H1 (cell line): ENCODE data around the gene FIBIN. TPM values are rescaled to one million over a fixed set of nuclear protein-coding genes. Genes with fewer than 3 reads are reported as not detected.

Experiments
- CTCF ChIA-PET: fragments of 300-600 bp; sonication (Branson Sonifier 250); formaldehyde crosslinking; loops from one replicate; lab custom pipeline; 2021; ENCODE audit not compliant: partially characterized antibody; lab: Charles Lee
- POLR2A ChIA-PET: fragments of 300-600 bp; sonication (Branson Sonifier 250); formaldehyde crosslinking; loops from one replicate; lab custom pipeline; 2021; ENCODE audit warnings: inconsistent platforms; ENCODE audit not compliant: partially characterized antibody; lab: Charles Lee
- DNase-seq, 2 experiments: peaks; one replicate each; pipeline versions ENCODE4 v3.0.0 to v3.0.0-alpha.2; 2010 to 2022; ENCODE audit warnings: low spot score in 2 of 2, low read depth in 1 of 2, mixed read lengths in 1 of 2
- FAIRE-seq: peaks from 2 replicates; lab custom pipeline; 2011; peaks lifted over from hg19 to GRCh38; lab: Jason Lieb, UNC
- H2AFZ ChIP-seq: 2 replicates; pipeline ENCODE4 v1.8.1; 2012; ENCODE audit warnings: low read length, inconsistent platforms
- H2AK5ac ChIP-seq: 2 replicates; pipeline ENCODE4 v1.6.1; 2013; ENCODE audit warnings: low read depth, low read length
- H2BK120ac ChIP-seq: replicated peaks from 2 replicates; pipeline ENCODE3; 2013; ENCODE audit warnings: low read depth, low read length, inconsistent platforms
- H2BK12ac ChIP-seq: 2 replicates; pipeline ENCODE4 v1.6.1; 2013; ENCODE audit warnings: low read depth, low read length
- H2BK15ac ChIP-seq: 2 replicates; pipeline ENCODE4 v1.6.1; 2013; ENCODE audit warnings: low read length
- H2BK20ac ChIP-seq: 2 replicates; pipeline ENCODE4 v1.6.1; 2013; ENCODE audit warnings: low read length
- H2BK5ac ChIP-seq: 2 replicates; pipeline ENCODE4 v1.6.1; 2013; ENCODE audit warnings: low read depth, low read length
- H3K14ac ChIP-seq: 2 replicates; pipeline ENCODE4 v1.6.1; 2013; ENCODE audit warnings: inconsistent platforms; ENCODE audit not compliant: insufficient read length
- H3K18ac ChIP-seq: 2 replicates; pipeline ENCODE4 v1.6.1; 2013; ENCODE audit warnings: low read length; ENCODE audit errors: extremely low read depth
- H3K23ac ChIP-seq: 2 replicates; pipeline ENCODE4 v1.6.1; 2013; ENCODE audit warnings: inconsistent platforms; ENCODE audit not compliant: insufficient read length
- H3K23me2 ChIP-seq: 2 replicates; pipeline ENCODE4 v1.6.1; 2013; ENCODE audit warnings: low read depth, low read length
- H3K27ac ChIP-seq: 2 replicates; pipeline ENCODE4 v1.6.1; 2011; ENCODE audit warnings: low read depth, low read length, inconsistent platforms
- H3K27me3 ChIP-seq, 4 experiments: replicated peaks in 1 of 4; 1 replicate in 1 of 4; 2 replicates in 3 of 4; pipeline versions ENCODE4 v1.6.1 to v1.8.1; 2011 to 2013; ENCODE audit warnings: low read length in 3 of 4, mild to moderate bottlenecking in 3 of 4, inconsistent platforms in 2 of 4, mixed read lengths in 2 of 4, moderate library complexity in 1 of 4; ENCODE audit not compliant: control insufficient read depth in 3 of 4, insufficient read depth in 3 of 4; ENCODE audit errors: extremely low read depth in 1 of 4
- H3K36me3 ChIP-seq, 4 experiments: 2 replicates each; pipeline versions ENCODE4 v1.6.1 to v1.8.1; 2011 to 2013; ENCODE audit warnings: mild to moderate bottlenecking in 4 of 4, low read length in 3 of 4, moderate library complexity in 2 of 4, control low read depth in 1 of 4, inconsistent platforms in 1 of 4; ENCODE audit not compliant: insufficient read depth in 4 of 4, control insufficient read depth in 2 of 4
- H3K4ac ChIP-seq: replicated peaks from 2 replicates; pipeline ENCODE3; 2013; ENCODE audit warnings: low read length, low read depth, mixed read lengths, inconsistent platforms; ENCODE audit not compliant: insufficient read length
- H3K4me1 ChIP-seq, 4 experiments: replicated peaks in 1 of 4; 1 replicate in 1 of 4; 2 replicates in 3 of 4; pipeline versions ENCODE4 v1.6.1 to v1.8.1; 2011 to 2013; ENCODE audit warnings: low read length in 3 of 4, inconsistent platforms in 2 of 4, mixed read lengths in 1 of 4; ENCODE audit not compliant: insufficient read depth in 4 of 4, control insufficient read depth in 3 of 4
- H3K4me2 ChIP-seq, 2 experiments: 2 replicates each; pipeline versions ENCODE4 v1.6.1 to v1.8.1; 2011 to 2013; ENCODE audit warnings: low read depth in 2 of 2, low read length in 2 of 2, control low read depth in 1 of 2, inconsistent platforms in 1 of 2, mild to moderate bottlenecking in 1 of 2; ENCODE audit not compliant: insufficient read depth in 1 of 2
- H3K4me3 ChIP-seq, 4 experiments: fragments of 200-600, 300-600 bp in 1 of 4; sonication (generic), shearing (Covaris generic), sonication (Bioruptor Twin) in 1 of 4; 2 replicates each; pipeline versions ENCODE4 v1.5.1 to v1.8.1; 2011 to 2016; ENCODE audit warnings: low read length in 4 of 4, low read depth in 3 of 4, control low read depth in 2 of 4, inconsistent platforms in 2 of 4, mild to moderate bottlenecking in 2 of 4, mixed read lengths in 1 of 4, moderate library complexity in 1 of 4; ENCODE audit not compliant: insufficient read depth in 2 of 4; ENCODE audit errors: extremely low read depth in 1 of 4
- H3K56ac ChIP-seq: replicated peaks from 2 replicates; pipeline ENCODE3; 2013; ENCODE audit warnings: low read depth, mild to moderate bottlenecking, mixed read lengths, low read length, inconsistent platforms; ENCODE audit not compliant: insufficient read length
- H3K79me1 ChIP-seq: 2 replicates; pipeline ENCODE4 v1.6.1; 2013; ENCODE audit warnings: low read depth, low read length, control low read depth
- H3K79me2 ChIP-seq, 2 experiments: 2 replicates each; pipeline versions ENCODE4 v1.6.1 to v1.8.1; 2012 to 2013; ENCODE audit warnings: low read length in 2 of 2, mild to moderate bottlenecking in 2 of 2, inconsistent platforms in 1 of 2; ENCODE audit not compliant: insufficient read depth in 2 of 2, control insufficient read depth in 1 of 2
- H3K9ac ChIP-seq, 4 experiments: replicated peaks in 1 of 4; 1 replicate in 1 of 4; 2 replicates in 3 of 4; pipeline versions ENCODE4 v1.6.1 to v1.8.1; 2011 to 2013; ENCODE audit warnings: low read depth in 3 of 4, low read length in 3 of 4, control low read depth in 2 of 4, mild to moderate bottlenecking in 2 of 4, moderate library complexity in 2 of 4, inconsistent platforms in 1 of 4; ENCODE audit errors: extremely low read depth in 1 of 4
- H3K9me3 ChIP-seq, 2 experiments: 2 replicates each; pipeline versions ENCODE4 v1.6.1 to v1.8.1; 2012 to 2013; ENCODE audit warnings: mild to moderate bottlenecking in 2 of 2, moderate library complexity in 2 of 2, control low read depth in 1 of 2, inconsistent platforms in 1 of 2, low read depth in 1 of 2, low read length in 1 of 2, mixed read lengths in 1 of 2; ENCODE audit not compliant: insufficient read depth in 2 of 2
- H4K20me1 ChIP-seq, 2 experiments: replicated peaks in 1 of 2; 2 replicates each; pipeline versions ENCODE3 to v1.8.1; 2011 to 2013; ENCODE audit warnings: inconsistent platforms in 2 of 2, low read length in 2 of 2, mild to moderate bottlenecking in 1 of 2; ENCODE audit not compliant: insufficient read depth in 2 of 2, control insufficient read depth in 1 of 2
- H4K5ac ChIP-seq: 2 replicates; pipeline ENCODE4 v1.6.1; 2013; ENCODE audit warnings: low read length, low read depth, mixed read lengths, inconsistent platforms; ENCODE audit not compliant: insufficient read length
- H4K8ac ChIP-seq: 2 replicates; pipeline ENCODE4 v1.8.0; 2013; ENCODE audit warnings: mild to moderate bottlenecking, moderate library complexity, low read length, inconsistent platforms; ENCODE audit not compliant: insufficient read depth; ENCODE audit errors: extremely low read depth
- H4K91ac ChIP-seq: replicated peaks from 2 replicates; pipeline ENCODE3; 2013; ENCODE audit warnings: low read length, mixed read lengths, inconsistent platforms; ENCODE audit not compliant: insufficient read length
- ASH2L ChIP-seq: fragments of 200-600, 300-600 bp; sonication (generic); IDR thresholded peaks from one replicate; pipeline ENCODE4 v1.7.1; 2017; ENCODE audit warnings: low read length
- CHD2 ChIP-seq: IDR thresholded peaks from 2 replicates; pipeline ENCODE4 v1.6.1; 2012; ENCODE audit warnings: low read length, improper control_type of control experiment
- CTBP2 ChIP-seq: IDR thresholded peaks from 2 replicates; pipeline ENCODE4 v1.7.0; 2011; ENCODE audit warnings: borderline replicate concordance, mild to moderate bottlenecking, moderate library complexity, mixed read lengths, low read length; ENCODE audit not compliant: insufficient read depth, insufficient read length
- EP300 ChIP-seq, 2 experiments: IDR thresholded peaks; 1 replicate in 1 of 2; 2 replicates in 1 of 2; pipeline ENCODE4 v1.6.1; 2011 to 2012; ENCODE audit warnings: low read depth in 2 of 2, low read length in 2 of 2, mild to moderate bottlenecking in 2 of 2, borderline replicate concordance in 1 of 2, inconsistent platforms in 1 of 2, moderate library complexity in 1 of 2
- HDAC6 ChIP-seq: IDR thresholded peaks from one replicate; pipeline ENCODE4 v1.7.1; 2012; ENCODE audit warnings: low read depth, mild to moderate bottlenecking, inconsistent platforms, low read length, moderate library complexity
- KDM1A ChIP-seq: fragments of 200-600, 300-600 bp; sonication (generic); IDR thresholded peaks from 2 replicates; pipeline ENCODE4 v1.7.1; 2016; ENCODE audit warnings: mild to moderate bottlenecking, low read length, borderline replicate concordance
- MAX ChIP-seq: IDR thresholded peaks from 2 replicates; pipeline ENCODE4 v1.6.1; 2012; ENCODE audit warnings: inconsistent platforms
- NANOG ChIP-seq: IDR thresholded peaks from 2 replicates; pipeline ENCODE4 v1.6.1; 2011; ENCODE audit warnings: low read length, low read depth, mild to moderate bottlenecking, inconsistent platforms; ENCODE audit not compliant: insufficient read depth, poor library complexity, severe bottlenecking
- SIRT6 ChIP-seq: IDR thresholded peaks from one replicate; pipeline ENCODE4 v1.7.1; 2012; ENCODE audit warnings: low read length, inconsistent platforms
- SIX5 ChIP-seq: IDR thresholded peaks from 2 replicates; pipeline ENCODE4 v1.6.1; 2011; ENCODE audit warnings: mild to moderate bottlenecking, low read depth, low read length
- WGBS, 2 experiments: shearing (Covaris generic) in 1 of 2; methylation state at CpG; one replicate each; pipeline versions ENCODE4 v1.1.6 to v1.1.7; 2013 to 2015; ENCODE audit warnings: low lambda C conversion rate in 2 of 2, mixed read lengths in 2 of 2, inconsistent platforms in 1 of 2, low coverage in 1 of 2, missing lambda C conversion rate in 1 of 2; ENCODE audit not compliant: insufficient replicate concordance in 2 of 2, insufficient coverage in 1 of 2, insufficient read length in 1 of 2; ENCODE audit errors: extremely low coverage in 1 of 2, missing lambda C conversion rate in 1 of 2; 5-methylcytosine and 5-hydroxymethylcytosine counted together
- polyA plus RNA-seq, 7 experiments: library from polyadenylated mRNA; depleted of rRNA in 3 of 7; stranded (reverse) in 5 of 7; unstranded in 2 of 7; fragments of >200 nt in 5 of 7; fragments of 200-250 nt in 2 of 7; gene quantifications; 1 replicate in 5 of 7; 2 replicates in 1 of 7; 4 replicates in 1 of 7; pipeline versions ENCODE4 v1.2.1 to v1.2.3, GENCODE V29; 2011 to 2013; ENCODE audit warnings: missing spikeins in 2 of 7, mixed read lengths in 2 of 7
- total RNA-seq: library from RNA; stranded (reverse); fragmentation: NEBNext Ultra II Directional; extraction: Animal tissue kit (Norgen Biotek cat#: 25700); gene quantifications from 2 replicates; pipeline ENCODE4 v1.2.1, GENCODE V29; 2021

Gene FIBIN
- total and polyA plus RNA-seq, 2 of the 8 experiments (the other 6 are each of a cell fraction or from before 2014, with no cell fraction given) = 0.38 to 0.45 TPM

GRCh38 chr11:27002431-27002830, 8.5 kb downstream of the FIBIN start:
- DNase-seq = no peak
- Histone ChIP-seq H2AFZ (no peak overlapping the region), H3K27me3 (no peaks in the 10 kb centered on the region), H3K9ac (no peak overlapping the region), H2BK15ac (no peak overlapping the region), H3K9me3 (no peaks in the 10 kb centered on the region), H4K8ac (no peak overlapping the region), H4K20me1 (no peaks in the 10 kb centered on the region), H3K27ac (no peak overlapping the region), H2BK20ac (no peak overlapping the region), H3K36me3 (no peaks in the 10 kb centered on the region), H2BK12ac (no peak overlapping the region), H3K4me2 (no peak overlapping the region), H3K4me1 (no peaks in the 10 kb centered on the region), H4K91ac (no peak overlapping the region), H2AK5ac (no peak overlapping the region), H3K18ac (no peak overlapping the region), H3K23me2 (no peaks in the 10 kb centered on the region), H3K56ac (no peak overlapping the region), H3K4ac (no peak overlapping the region), H4K5ac (no peak overlapping the region), H3K4me3 (no peak overlapping the region), H3K79me2 (no peaks in the 10 kb centered on the region), H2BK120ac (no peak overlapping the region), H3K14ac (no peak overlapping the region), H3K79me1 (no peaks in the 10 kb centered on the region; the same call in 1 of the 2 replicates), H2BK5ac (no peak overlapping the region), H3K23ac (no peak overlapping the region)
- no peak for FAIRE-seq
- WGBS, 2 experiments = 89% methylated on average over 3 of the region's 3 CpGs; no CpG with 5 or more reads in 1 of the 2 experiments
- ChIA-PET POLR2A (interaction anchor here (0.7 kb wide), 1 partner anchor 1118 kb away, joined by 3 read pairs; no protein-coding TSS in a partner anchor), CTCF (interaction anchor here (0.6 to 3.0 kb wide), 5 partner anchors 8 to 194 kb away, joined by 3 to 11 read pairs (median 4); partner anchors contain the start of gene FIBIN)
- TF ChIP-seq CHD2 = no peak
- no peak for TF ChIP-seq SIX5
- TF ChIP-seq KDM1A = no peak
- TF ChIP-seq CTBP2 = no peak
- no peak for TF ChIP-seq ASH2L
- no peak for TF ChIP-seq NANOG
- TF ChIP-seq SIRT6 = no peak
- no peak for TF ChIP-seq EP300 (IDR thresholded peaks at IDR 0.05; ENCODE audit: borderline replicate concordance in 1 of 2, low read depth in 2 of 2, low read length in 2 of 2)
- no peak for TF ChIP-seq MAX
- TF ChIP-seq HDAC6 = no peak
